Smooth muscle cell of the coronary artery (primary cell): ENCODE data around the gene IL31. TPM values are rescaled to one million over a fixed set of nuclear protein-coding genes. Genes with fewer than 3 reads are reported as not detected.

ENCODE experiments used
- total RNA-seq: library from RNA; depleted of rRNA; stranded (reverse); fragments of >200 nt; gene quantifications from 2 replicates; pipeline ENCODE4 v1.2.3, GENCODE V29; 2014; ENCODE audit warnings: low replicate concordance

IL31 gene
- total RNA-seq, result not detected in 2 replicates

DNA sequence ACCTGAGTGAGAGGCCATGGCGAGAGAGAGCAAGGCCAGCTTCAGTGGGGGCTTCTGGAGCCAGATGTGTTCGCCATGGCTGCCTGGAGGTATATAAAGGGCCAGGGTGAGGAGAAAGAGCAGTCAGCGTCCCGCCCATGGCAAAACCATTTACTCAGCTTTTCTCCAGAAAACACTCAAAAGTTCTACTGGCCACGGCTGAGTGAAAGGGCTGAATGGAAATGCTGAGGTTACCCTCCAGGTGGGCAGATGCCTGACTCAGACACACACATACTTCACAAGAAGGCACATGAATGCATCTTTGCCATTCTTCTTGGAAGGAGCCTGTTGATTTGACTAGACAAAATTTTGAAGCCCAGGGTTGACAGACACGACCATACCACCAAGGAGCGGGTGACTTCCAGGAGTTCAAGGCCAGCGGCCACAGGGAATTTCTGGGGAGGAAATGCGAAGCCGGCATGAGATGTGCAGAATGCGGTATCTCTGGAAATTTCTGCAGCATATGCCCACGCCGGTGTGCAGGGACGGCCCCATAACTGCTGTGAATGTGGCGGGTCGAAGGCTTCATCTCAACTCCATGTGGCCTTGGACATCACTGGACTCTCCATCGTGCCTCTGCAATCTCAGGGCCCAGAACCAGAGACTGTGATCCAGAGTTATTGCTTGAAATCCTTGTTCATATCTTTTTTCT lies at the start of gene IL31:
Gene IL31 (minus strand): TSS at position 67 of the 691 bp plus-strand sequence. CDS start 49 bp downstream, at position 18.

DNA sequence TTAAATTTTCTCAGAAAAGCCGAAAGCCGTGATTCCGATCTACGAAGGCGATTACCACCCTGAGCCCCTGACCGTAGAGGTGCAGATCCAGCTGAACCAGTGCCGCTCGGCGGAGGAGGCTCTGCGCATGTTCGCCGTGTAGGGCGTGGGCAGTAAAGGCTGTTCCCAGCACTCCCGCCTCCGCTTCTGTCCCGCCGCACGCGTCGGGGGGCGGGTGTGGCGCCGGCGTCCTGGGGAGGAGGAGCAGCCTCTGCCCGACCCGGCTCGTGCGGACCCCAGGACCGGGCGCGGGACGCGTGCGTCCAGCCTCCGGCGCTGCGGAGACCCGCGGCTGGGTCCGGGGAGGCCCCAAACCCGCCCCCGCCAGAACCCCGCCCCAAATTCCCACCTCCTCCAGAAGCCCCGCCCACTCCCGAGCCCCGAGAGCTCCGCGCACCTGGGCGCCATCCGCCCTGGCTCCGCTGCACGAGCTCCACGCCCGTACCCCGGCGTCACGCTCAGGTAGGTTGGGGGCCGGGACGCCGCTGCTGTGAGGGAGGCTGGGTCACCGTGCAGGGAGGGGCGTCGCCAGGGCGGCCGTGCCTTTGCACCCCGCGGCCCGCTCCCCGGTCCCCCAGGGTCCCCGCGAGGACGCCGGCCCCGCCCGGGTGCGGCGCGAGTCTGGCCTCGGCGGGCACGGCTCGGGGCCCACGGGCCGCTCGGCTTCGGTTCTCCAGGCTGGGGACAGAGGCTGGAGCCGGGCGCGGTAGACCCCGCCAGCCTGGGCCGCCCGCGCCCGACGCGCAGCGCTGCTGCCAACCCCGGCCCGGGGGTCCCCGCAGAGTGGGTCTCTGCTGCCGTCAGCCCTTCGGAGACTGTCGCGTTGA lies 29.5 kb upstream of the IL31 start, which contains the start of gene B3GNT4:
Gene B3GNT4 (plus strand): TSS at position 409 of the 866 bp plus-strand sequence. CDS start 910 bp downstream, outside the sequence.

DNA sequence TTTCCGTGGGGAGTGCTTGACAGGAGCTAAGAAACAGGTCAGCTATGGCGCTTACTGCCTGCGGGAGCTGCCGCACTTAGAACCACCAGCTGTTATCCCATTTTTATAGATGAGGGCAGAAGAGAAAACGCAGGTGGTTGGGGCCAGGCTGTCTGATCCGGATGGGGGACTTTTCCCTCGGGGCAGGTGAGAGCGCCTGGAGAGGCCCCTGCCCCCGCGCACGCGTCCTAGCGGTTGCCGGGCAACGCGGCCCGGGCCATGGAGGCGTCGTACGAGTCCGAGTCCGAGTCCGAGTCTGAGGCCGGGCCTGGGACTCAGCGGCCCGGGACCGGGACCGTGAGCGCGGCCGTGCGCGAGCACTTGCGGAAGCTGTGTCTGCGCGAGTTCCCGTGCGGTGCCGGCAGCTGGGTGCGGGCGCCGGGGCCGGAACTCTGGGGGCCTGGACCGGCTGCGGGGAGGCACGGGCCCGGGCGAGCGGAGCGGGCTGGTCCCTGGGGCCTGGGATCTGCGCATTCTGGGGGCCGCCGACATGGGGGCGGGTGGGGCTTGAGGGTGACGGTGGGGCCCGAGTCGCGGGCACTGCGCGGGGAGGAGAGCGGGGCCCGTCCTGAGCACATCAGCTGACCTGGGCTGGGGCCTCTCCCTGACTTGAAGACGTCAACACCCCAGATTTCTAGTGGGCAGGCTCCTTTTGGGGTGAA lies 9.0 kb upstream of the IL31 start, which contains the start of gene LRRC43:
Gene LRRC43 (plus strand): TSS at position 237 of the 701 bp plus-strand sequence. CDS start 22 bp downstream, at position 259.

Other genes with a start within 250 kb of the IL31 start
- gene BCL7A, start 152.3 kb downstream of the IL31 start, total RNA-seq, result 4.8 and 5.0 TPM in 2 replicates
- 7.3 and 14.7 TPM in 2 replicates for gene MLXIP, start 95.5 kb downstream of the IL31 start, total RNA-seq
- gene LRRC43, start 8.9 kb upstream of the IL31 start, total RNA-seq, result 0.60 and 1.2 TPM in 2 replicates
- gene B3GNT4, start 29.5 kb upstream of the IL31 start, total RNA-seq, result 0.08 TPM in 1 of 2 replicates, not detected in the other
- gene DIABLO, start 51.8 kb upstream of the IL31 start, total RNA-seq, result 46.7 and 77.0 TPM in 2 replicates
- gene VPS33A, start 92.3 kb upstream of the IL31 start, total RNA-seq, result 10.9 and 14.3 TPM in 2 replicates
- 42.6 and 44.8 TPM in 2 replicates for gene CLIP1, start 248.4 kb upstream of the IL31 start, total RNA-seq